ENCODE data around the gene GPR18. TPM values are rescaled to one million over a fixed set of nuclear protein-coding genes. Genes with fewer than 3 reads are reported as not detected.

GPR18 gene
- total RNA-seq, 1 experiment from 2014 or later, result not detected

DNA sequence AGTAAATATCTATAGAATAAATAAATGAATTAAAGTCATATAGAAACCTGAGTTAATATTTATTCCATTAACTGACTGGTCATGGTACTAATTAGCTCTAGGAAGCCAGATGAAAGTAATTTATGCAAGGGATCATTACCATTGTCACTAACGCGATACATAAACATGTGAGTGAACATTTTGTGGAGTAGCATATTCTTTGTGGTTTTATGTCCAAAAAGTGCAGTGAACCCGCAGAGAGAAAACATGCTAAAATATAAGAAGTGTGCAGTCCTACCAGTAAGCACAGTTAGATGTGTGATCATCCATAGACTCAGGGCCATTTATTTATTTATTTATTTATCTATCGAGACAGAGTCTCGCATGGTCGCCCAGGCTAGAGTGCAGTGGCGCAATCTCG, 47.4 kb upstream of the GPR18 start:
- Histone ChIP-seq H4K20me1 (ENCODE audit: insufficient read depth) (peaks cover 8% of the 10 kb centered on the region; the same call in 1 of the 2 replicates), H3K36me3 (ENCODE audit: low read depth) (0 out of 2 replicates have a peak, but pooled peaks cover 10% of the 10 kb centered on the region), H3K4me1 (replicated peaks; ENCODE audit: insufficient read depth) (no peaks in the 10 kb centered on the region), H3K27me3 (ENCODE audit: insufficient read depth, low read depth) (no peaks in the 10 kb centered on the region), H3K27ac (no peak overlapping the region), H3F3A (ENCODE audit: insufficient read depth, low read depth) (peaks cover 4% of the 10 kb centered on the region), H3K4me3 (no peak overlapping the region), H3K4me2 (no peak overlapping the region), H2AFZ (no peak overlapping the region), H3K9me2 (ENCODE audit: insufficient read depth) (no peaks in the 10 kb centered on the region), H3K9me3 (ENCODE audit: insufficient read depth, low read depth) (no peaks in the 10 kb centered on the region), H3K79me2 (ENCODE audit: low read depth) (peaks cover 24% of the 10 kb centered on the region; the same call in 1 of the 2 replicates)
- BruUV-seq (replicated peaks), result no TSS peak
- ChIA-PET CTCF (no interaction called here), POLR2A (ENCODE audit: unreplicated experiment) (no interaction called here)
- DNase-seq, result no peak
- intact Hi-C loops (cut with micrococcal nuclease; ENCODE audit: unreplicated experiment), result no loop called here
- TF ChIP-seq EZH2 (IDR thresholded peaks at IDR 0.05; ENCODE audit: low read depth), result no peak
- TF ChIP-seq, protein P1, sequence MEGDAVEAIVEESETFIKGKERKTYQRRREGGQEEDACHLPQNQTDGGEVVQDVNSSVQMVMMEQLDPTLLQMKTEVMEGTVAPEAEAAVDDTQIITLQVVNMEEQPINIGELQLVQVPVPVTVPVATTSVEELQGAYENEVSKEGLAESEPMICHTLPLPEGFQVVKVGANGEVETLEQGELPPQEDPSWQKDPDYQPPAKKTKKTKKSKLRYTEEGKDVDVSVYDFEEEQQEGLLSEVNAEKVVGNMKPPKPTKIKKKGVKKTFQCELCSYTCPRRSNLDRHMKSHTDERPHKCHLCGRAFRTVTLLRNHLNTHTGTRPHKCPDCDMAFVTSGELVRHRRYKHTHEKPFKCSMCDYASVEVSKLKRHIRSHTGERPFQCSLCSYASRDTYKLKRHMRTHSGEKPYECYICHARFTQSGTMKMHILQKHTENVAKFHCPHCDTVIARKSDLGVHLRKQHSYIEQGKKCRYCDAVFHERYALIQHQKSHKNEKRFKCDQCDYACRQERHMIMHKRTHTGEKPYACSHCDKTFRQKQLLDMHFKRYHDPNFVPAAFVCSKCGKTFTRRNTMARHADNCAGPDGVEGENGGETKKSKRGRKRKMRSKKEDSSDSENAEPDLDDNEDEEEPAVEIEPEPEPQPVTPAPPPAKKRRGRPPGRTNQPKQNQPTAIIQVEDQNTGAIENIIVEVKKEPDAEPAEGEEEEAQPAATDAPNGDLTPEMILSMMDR (conservative IDR thresholded peaks at IDR 0.05), result no peak

DNA sequence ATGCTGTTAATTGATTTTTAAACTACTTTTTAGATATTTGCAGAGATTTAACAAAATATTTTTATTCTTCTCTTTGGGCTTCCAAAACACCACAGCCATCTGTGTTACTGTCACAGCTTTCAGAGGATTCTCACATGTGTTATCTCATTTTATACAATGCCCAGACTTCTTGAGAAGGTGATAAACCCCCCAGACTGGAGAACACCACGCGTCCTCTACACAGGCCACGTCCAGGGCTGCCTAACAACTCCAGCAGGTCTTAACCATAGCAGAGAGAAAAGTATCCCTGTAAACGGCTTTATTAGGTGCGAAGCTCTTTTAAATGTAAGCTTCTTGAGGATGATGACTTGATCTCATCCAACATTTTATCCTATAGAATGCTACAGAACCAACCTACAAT, 47.0 kb upstream of the GPR18 start:
- H3K4me1 ChIP-seq (replicated peaks; ENCODE audit: insufficient read depth), result no peaks in the 10 kb centered on the region
- 0 out of 2 replicates have a peak, but pooled peaks cover 10% of the 10 kb centered on the region for H3K36me3 ChIP-seq (ENCODE audit: low read depth)
- BruUV-seq (replicated peaks), result no TSS peak
- DNase-seq, result no peak
- no peaks in the 10 kb centered on the region for H3K27me3 ChIP-seq (ENCODE audit: insufficient read depth, low read depth)
- H3K9me3 ChIP-seq (ENCODE audit: insufficient read depth, low read depth), result no peaks in the 10 kb centered on the region
- ChIA-PET CTCF (no interaction called here), POLR2A (ENCODE audit: unreplicated experiment) (interaction anchor here (1.0 kb wide), 1 partner anchor 73 kb away, joined by 6 read pairs; no protein-coding TSS in a partner anchor)
- no peaks in the 10 kb centered on the region for H3K9me2 ChIP-seq (ENCODE audit: insufficient read depth)
- H3K4me2 ChIP-seq, result no peak overlapping the region
- H3K79me2 ChIP-seq (ENCODE audit: low read depth), result peaks cover 24% of the 10 kb centered on the region; the same call in 1 of the 2 replicates
- H2AFZ ChIP-seq, result no peak overlapping the region
- intact Hi-C loops (cut with micrococcal nuclease; ENCODE audit: unreplicated experiment), result no loop called here
- H3K4me3 ChIP-seq, result no peak overlapping the region
- H3F3A ChIP-seq (ENCODE audit: insufficient read depth, low read depth), result peaks cover under 1% of the 10 kb centered on the region
- no peak for TF ChIP-seq EZH2 (IDR thresholded peaks at IDR 0.05; ENCODE audit: low read depth)
- TF ChIP-seq, protein P1 (conservative IDR thresholded peaks at IDR 0.05), result no peak
- H4K20me1 ChIP-seq (ENCODE audit: insufficient read depth), result peaks cover 12% of the 10 kb centered on the region; the same call in 1 of the 2 replicates
- no peak overlapping the region for H3K27ac ChIP-seq

GRCh38 chr13:99304541-99304940, 46.4 kb upstream of the GPR18 start:
- intact Hi-C loops (cut with micrococcal nuclease; ENCODE audit: unreplicated experiment), result no loop called here
- no peak overlapping the region for H3K4me2 ChIP-seq
- 0 out of 2 replicates have a peak, but pooled peaks cover 10% of the 10 kb centered on the region for H3K36me3 ChIP-seq (ENCODE audit: low read depth)
- H2AFZ ChIP-seq, result no peak overlapping the region
- DNase-seq, result no peak
- H3F3A ChIP-seq (ENCODE audit: insufficient read depth, low read depth), result no peaks in the 10 kb centered on the region; the same call in none of the 2 replicates
- no peaks in the 10 kb centered on the region for H3K27me3 ChIP-seq (ENCODE audit: insufficient read depth, low read depth)
- TF ChIP-seq EZH2 (IDR thresholded peaks at IDR 0.05; ENCODE audit: low read depth), result no peak
- TF ChIP-seq, protein P1 (conservative IDR thresholded peaks at IDR 0.05), result no peak
- no peaks in the 10 kb centered on the region for H3K4me1 ChIP-seq (replicated peaks; ENCODE audit: insufficient read depth)
- POLR2A ChIA-PET (ENCODE audit: unreplicated experiment), result interaction anchor here (1.0 kb wide), 1 partner anchor 73 kb away, joined by 6 read pairs; no protein-coding TSS in a partner anchor
- H3K27ac ChIP-seq, result no peak overlapping the region
- BruUV-seq (replicated peaks), result no TSS peak
- H3K9me2 ChIP-seq (ENCODE audit: insufficient read depth), result no peaks in the 10 kb centered on the region
- H4K20me1 ChIP-seq (ENCODE audit: insufficient read depth), result peaks cover 15% of the 10 kb centered on the region; the same call in 1 of the 2 replicates
- CTCF ChIA-PET, result no interaction called here
- peaks cover 24% of the 10 kb centered on the region; the same call in 1 of the 2 replicates for H3K79me2 ChIP-seq (ENCODE audit: low read depth)
- H3K4me3 ChIP-seq, result no peak overlapping the region
- no peaks in the 10 kb centered on the region for H3K9me3 ChIP-seq (ENCODE audit: insufficient read depth, low read depth)

Measured in PC-9 (cell line).